Fibroblast of lung (primary cell): ENCODE results near the gene TMEM117.

Experiments used
- EZH2 ChIP-seq: IDR thresholded peaks from 2 replicates; pipeline ENCODE4 v1.5.1; 2012; ENCODE audit warnings: low read length, control low read depth, mild to moderate bottlenecking; ENCODE audit errors: missing control alignments
- TF ChIP-seq, protein P1 (sequence below), 2 donors: IDR thresholded peaks in 1 of 2; conservative IDR thresholded peaks in 1 of 2; 1 replicate in 1 of 2; 2 replicates in 1 of 2; pipeline ENCODE4 v1.5.1; 2011 to 2012; ENCODE audit warnings: low read length in 2 of 2, control low read depth in 1 of 2, inconsistent platforms in 1 of 2, low read depth in 1 of 2, mild to moderate bottlenecking in 1 of 2

DNA sequence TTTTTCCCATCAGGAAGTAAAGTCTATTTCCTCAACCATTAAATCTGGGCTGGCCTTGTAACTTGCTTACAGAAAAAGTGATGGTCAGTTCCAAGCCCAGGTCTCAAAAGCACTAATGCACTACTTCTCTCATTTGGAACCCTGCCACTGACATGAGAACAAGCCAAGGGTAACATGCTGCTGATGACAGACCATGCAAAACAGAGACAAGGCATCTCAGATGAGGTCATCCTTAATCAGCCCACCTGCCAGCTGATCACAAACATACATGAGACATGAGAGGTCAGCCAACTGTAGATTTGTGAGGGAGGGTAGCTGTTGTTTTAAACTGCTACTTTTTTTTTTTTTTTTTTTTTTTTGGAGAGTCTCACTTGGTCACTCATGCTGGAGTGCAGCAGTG, 45.9 kb upstream of the TMEM117 start:
- TF ChIP-seq, protein P1, sequence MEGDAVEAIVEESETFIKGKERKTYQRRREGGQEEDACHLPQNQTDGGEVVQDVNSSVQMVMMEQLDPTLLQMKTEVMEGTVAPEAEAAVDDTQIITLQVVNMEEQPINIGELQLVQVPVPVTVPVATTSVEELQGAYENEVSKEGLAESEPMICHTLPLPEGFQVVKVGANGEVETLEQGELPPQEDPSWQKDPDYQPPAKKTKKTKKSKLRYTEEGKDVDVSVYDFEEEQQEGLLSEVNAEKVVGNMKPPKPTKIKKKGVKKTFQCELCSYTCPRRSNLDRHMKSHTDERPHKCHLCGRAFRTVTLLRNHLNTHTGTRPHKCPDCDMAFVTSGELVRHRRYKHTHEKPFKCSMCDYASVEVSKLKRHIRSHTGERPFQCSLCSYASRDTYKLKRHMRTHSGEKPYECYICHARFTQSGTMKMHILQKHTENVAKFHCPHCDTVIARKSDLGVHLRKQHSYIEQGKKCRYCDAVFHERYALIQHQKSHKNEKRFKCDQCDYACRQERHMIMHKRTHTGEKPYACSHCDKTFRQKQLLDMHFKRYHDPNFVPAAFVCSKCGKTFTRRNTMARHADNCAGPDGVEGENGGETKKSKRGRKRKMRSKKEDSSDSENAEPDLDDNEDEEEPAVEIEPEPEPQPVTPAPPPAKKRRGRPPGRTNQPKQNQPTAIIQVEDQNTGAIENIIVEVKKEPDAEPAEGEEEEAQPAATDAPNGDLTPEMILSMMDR (conservative IDR thresholded peaks at IDR 0.05 in 1 of 2, IDR thresholded peaks at IDR 0.05 in 1 of 2; ENCODE audit: low read depth in 1 of 2, low read length in 2 of 2): no peak
- TF ChIP-seq EZH2: no peak
